GM10248 (cell line): ENCODE results near the gene MICALL2.

Source experiments
- CTCF ChIA-PET: fragments of 300-600 bp; sonication (Branson Sonifier 250); formaldehyde crosslinking; extraction: SDS; loops from one replicate; lab custom pipeline; 2021; ENCODE audit warnings: antibody characterized with exemption; lab: Yijun Ruan, JAX
- POLR2A ChIA-PET: fragments of 350-650 bp; sonication (Branson Sonifier 250); formaldehyde crosslinking; extraction: SDS; loops from one replicate; lab custom pipeline; 2020; ENCODE audit warnings: antibody characterized with exemption; lab: Yijun Ruan, JAX
- DNase-seq: peaks from one replicate; pipeline ENCODE4 v3.0.0; 2012; ENCODE audit errors: extremely low spot score
- CTCF ChIP-seq: IDR thresholded peaks from 2 replicates; pipeline ENCODE4 v1.5.1; 2012; ENCODE audit warnings: mild to moderate bottlenecking, low read depth; ENCODE audit errors: extremely low read depth, missing control alignments, control extremely low read depth

The MICALL2 gene

GRCh38 chr7:1487466-1487865, 28.2 kb upstream of the MICALL2 start:
- DNase-seq: no peak
- no peak for TF ChIP-seq CTCF
- POLR2A ChIA-PET: no interaction called here
- CTCF ChIA-PET: interaction anchor here (1.8 kb wide), 1 partner anchor 14 kb away, joined by 4 read pairs; no protein-coding TSS in a partner anchor

GRCh38 chr7:1486571-1486970, 27.3 kb upstream of the MICALL2 start:
- CTCF ChIA-PET: interaction anchor here (1.2 kb wide), 1 partner anchor 13 kb away, joined by 4 read pairs; no protein-coding TSS in a partner anchor
- POLR2A ChIA-PET: no interaction called here
- no peak for DNase-seq
- no peak for TF ChIP-seq CTCF

- ChIA-PET CTCF (no interaction called here), POLR2A (no interaction called here)
- no peak for TF ChIP-seq CTCF
- DNase-seq: no peak
Measured at GRCh38 chr7:1485156-1485555, 25.9 kb upstream of the MICALL2 start.

- no peak for TF ChIP-seq CTCF
- DNase-seq: no peak
- CTCF ChIA-PET: interaction anchor here (1.0 kb wide), 1 partner anchor 11 kb away, joined by 5 read pairs; no protein-coding TSS in a partner anchor
- POLR2A ChIA-PET: no interaction called here
Measured at GRCh38 chr7:1484569-1484968, 25.3 kb upstream of the MICALL2 start.

- CTCF ChIA-PET: interaction anchor here (1.0 kb wide), 1 partner anchor 10 kb away, joined by 5 read pairs; no protein-coding TSS in a partner anchor
- DNase-seq: no peak
- TF ChIP-seq CTCF: no peak
- POLR2A ChIA-PET: no interaction called here
Measured at GRCh38 chr7:1483536-1484505, 24.6 kb upstream of the MICALL2 start.

- no peak for DNase-seq
- TF ChIP-seq CTCF: no peak
- POLR2A ChIA-PET: no interaction called here
- CTCF ChIA-PET: interaction anchor here (1.4 kb wide), 1 partner anchor 9 kb away, joined by 4 read pairs; no protein-coding TSS in a partner anchor
Measured at GRCh38 chr7:1483079-1483478, 23.8 kb upstream of the MICALL2 start.
